Transverse colon (tissue), 4 donors: ENCODE measurements around the gene TEKT5.

Experiments
- POLR2AphosphoS5 ChIP-seq, 3 donors: sonication (generic); formaldehyde crosslinking; IDR thresholded peaks; one replicate each; pipeline ENCODE4 v1.6.1; 2016; ENCODE audit warnings: antibody characterized with exemption in 3 of 3
- TF ChIP-seq, protein P1 (sequence below), 5 experiments: fragments of 200-600 bp in 3 of 5; fragments of 450-650 bp in 2 of 5; sonication (generic) in 3 of 5; IDR thresholded peaks; 1 replicate in 2 of 5; 2 replicates in 3 of 5; pipeline ENCODE4 v1.5.1; 2016 to 2017; ENCODE audit warnings: antibody characterized with exemption in 5 of 5, inconsistent platforms in 3 of 5, mild to moderate bottlenecking in 2 of 5, moderate library complexity in 1 of 5

DNA sequence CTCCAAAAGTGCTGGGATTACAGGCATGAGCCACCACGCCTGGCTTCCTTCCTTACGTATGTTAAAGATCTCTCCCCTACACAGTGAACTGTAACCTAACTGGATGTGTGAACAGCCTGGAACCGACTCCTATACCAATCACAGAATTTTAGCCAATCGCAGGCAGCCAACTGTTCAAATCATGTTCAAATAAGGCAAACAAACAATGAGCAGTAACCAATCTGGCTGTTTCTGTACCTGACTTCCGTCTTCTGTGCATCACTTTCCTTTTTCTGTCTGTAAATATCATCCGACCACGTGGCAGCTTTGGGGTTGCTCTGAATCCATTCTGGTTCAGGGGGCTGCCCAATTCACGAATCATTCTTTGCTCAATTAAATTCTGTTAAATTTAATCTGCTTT, 27.5 kb downstream of the TEKT5 start:
- TF ChIP-seq, protein P1, sequence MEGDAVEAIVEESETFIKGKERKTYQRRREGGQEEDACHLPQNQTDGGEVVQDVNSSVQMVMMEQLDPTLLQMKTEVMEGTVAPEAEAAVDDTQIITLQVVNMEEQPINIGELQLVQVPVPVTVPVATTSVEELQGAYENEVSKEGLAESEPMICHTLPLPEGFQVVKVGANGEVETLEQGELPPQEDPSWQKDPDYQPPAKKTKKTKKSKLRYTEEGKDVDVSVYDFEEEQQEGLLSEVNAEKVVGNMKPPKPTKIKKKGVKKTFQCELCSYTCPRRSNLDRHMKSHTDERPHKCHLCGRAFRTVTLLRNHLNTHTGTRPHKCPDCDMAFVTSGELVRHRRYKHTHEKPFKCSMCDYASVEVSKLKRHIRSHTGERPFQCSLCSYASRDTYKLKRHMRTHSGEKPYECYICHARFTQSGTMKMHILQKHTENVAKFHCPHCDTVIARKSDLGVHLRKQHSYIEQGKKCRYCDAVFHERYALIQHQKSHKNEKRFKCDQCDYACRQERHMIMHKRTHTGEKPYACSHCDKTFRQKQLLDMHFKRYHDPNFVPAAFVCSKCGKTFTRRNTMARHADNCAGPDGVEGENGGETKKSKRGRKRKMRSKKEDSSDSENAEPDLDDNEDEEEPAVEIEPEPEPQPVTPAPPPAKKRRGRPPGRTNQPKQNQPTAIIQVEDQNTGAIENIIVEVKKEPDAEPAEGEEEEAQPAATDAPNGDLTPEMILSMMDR (IDR thresholded peaks at IDR 0.05): no peak
- no peak for TF ChIP-seq POLR2AphosphoS5 (IDR thresholded peaks at IDR 0.05)
